ENCODE results near the gene SERPINB6. TPM values are rescaled to one million over a fixed set of nuclear protein-coding genes. Genes with fewer than 3 reads are reported as not detected.

SERPINB6 gene
- total and polyA plus RNA-seq, 9 of the 15 experiments (the other 6 are each of a cell fraction or from before 2014, with no cell fraction given) = 86.6 to 211 (median 143) TPM

- no peak for TF ChIP-seq ZMIZ1 (IDR thresholded peaks at IDR 0.05; ENCODE audit: low read depth in 2 of 2, low read length in 2 of 2)
- TF ChIP-seq HMG20A (CRISPR knock-in tag; conservative IDR thresholded peaks at IDR 0.05) = no peak
- 0 out of 2 replicates have a peak, but pooled peaks have one; percentile 52 for TF ChIP-seq GATAD2A (IDR thresholded peaks at IDR 0.05)
- TF ChIP-seq CGGBP1 (CRISPR knock-in tag; IDR thresholded peaks at IDR 0.05) = no peak
- no peak for TF ChIP-seq SPI1 (IDR thresholded peaks at IDR 0.05; ENCODE audit: borderline replicate concordance, low read depth, low read length)
- no peak for TF ChIP-seq RB1 (IDR thresholded peaks at IDR 0.05; ENCODE audit: low read depth)
- 0 out of 2 replicates have a peak, but pooled peaks have one; percentile 6 for TF ChIP-seq CBFA2T2 (conservative IDR thresholded peaks at IDR 0.05)
- TF ChIP-seq GABPB1 (CRISPR knock-in tag; IDR thresholded peaks at IDR 0.05) = no peak
- peak; percentile 49 for TF ChIP-seq SMARCA4 (IDR thresholded peaks at IDR 0.05)
- TF ChIP-seq ATF6 (CRISPR knock-in tag; IDR thresholded peaks at IDR 0.05) = no peak
- 0 out of 2 replicates have a peak, but pooled peaks have one; percentile 6 for TF ChIP-seq ZNF592 (IDR thresholded peaks at IDR 0.05)
- TF ChIP-seq CBX2 (IDR thresholded peaks at IDR 0.05; ENCODE audit: insufficient read depth, low read length, poor library complexity, severe bottlenecking) = no peak
- no peak for TF ChIP-seq PHTF2 (CRISPR knock-in tag; IDR thresholded peaks at IDR 0.05)
- no peak for TF ChIP-seq MTF1 (CRISPR knock-in tag; IDR thresholded peaks at IDR 0.05; ENCODE audit: borderline replicate concordance)
- TF ChIP-seq CTBP1 (IDR thresholded peaks at IDR 0.05; ENCODE audit: borderline replicate concordance) = peak; percentile 34; the same call in 1 of the 2 replicates
- no peak for TF ChIP-seq BRCA1 (IDR thresholded peaks at IDR 0.05)
- no peak for TF ChIP-seq BRCA1 (CRISPR knock-in tag; IDR thresholded peaks at IDR 0.05)
- TF ChIP-seq POLR2B (IDR thresholded peaks at IDR 0.05; ENCODE audit: low read depth, partially characterized antibody) = no peak
- TF ChIP-seq RUNX1 (IDR thresholded peaks at IDR 0.05; ENCODE audit: low read depth) = no peak
These were observed 21.8 kb downstream of the SERPINB6 start (continued) for GRCh38 chr6:2949536-2950083.

Measured in K562 (cell line).